SHP77 treated with DMSO at 0.1 percent for 48 hours (cell line): ENCODE measurements around the gene GDI2.
"Not testable (repeated sequence)": the region's sequence is repeated elsewhere in the genome, so short reads cannot be mapped to it uniquely, and the experiment has no call there.

Source experiments
- DNase-seq: peaks from one replicate; lab custom pipeline; 2025; lab: John Stamatoyannopoulos, UW

The GDI2 gene

DNA sequence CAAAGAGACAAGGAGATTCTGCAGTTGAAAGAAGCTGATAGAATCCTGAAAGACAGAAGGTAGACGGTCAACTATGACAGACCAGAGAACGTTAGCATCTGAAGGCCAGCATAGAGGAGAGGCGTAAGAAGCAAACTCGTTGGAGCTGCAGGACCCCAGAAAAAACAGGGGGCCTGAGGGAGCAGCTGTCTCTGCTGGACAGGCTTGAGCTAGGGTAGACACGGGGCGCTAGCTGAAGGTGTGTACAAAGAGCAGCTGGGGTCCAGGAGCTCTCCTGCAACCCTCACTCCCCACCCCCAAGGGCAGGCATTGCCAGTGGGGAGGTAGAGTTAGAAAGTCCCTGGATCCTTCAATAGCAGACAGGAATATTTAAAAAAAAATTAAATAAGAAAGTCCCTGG lies 14.6 kb upstream of the GDI2 start:
- DNase-seq: no peak

DNA sequence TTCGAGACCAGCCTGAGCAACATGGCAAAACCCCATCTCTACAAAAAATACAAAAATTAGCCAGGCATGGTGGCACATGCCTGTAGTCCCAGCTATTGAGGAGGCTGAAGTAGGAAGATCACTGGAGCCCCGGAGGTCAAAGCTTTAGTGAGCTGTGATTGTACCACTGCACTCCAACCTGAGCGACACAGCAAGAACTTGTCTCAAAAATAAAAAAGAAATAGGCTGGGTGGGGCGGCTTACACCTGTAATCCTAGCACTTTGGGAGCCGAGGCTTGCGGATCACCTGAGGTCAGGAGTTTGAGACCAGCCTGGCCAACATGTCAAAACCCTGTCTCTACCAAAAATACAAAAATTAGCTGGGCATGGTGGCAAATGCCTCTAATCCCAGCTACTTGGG lies 13.3 kb upstream of the GDI2 start:
- DNase-seq: not testable (repeated sequence)

DNA sequence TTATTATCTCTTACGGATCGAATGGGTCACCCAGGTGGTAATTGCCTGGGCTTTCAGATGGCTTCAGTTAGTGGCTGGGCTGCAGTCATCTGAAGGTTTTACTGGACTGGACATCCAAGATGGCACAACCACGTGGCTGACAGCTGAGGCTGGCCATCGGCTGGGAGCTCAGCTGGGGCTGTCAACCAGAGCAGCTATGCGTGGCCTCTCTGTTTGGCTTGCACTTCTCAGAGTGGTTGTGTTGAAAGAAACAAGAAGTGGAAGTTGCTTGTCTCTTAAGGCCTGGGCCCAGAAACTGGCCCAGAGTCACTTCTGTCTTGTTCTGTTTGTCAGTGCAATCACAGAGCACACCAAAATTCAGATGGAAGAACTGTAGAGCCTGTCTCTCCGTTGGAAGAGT lies 5.7 kb upstream of the GDI2 start:
- no peak for DNase-seq

DNA sequence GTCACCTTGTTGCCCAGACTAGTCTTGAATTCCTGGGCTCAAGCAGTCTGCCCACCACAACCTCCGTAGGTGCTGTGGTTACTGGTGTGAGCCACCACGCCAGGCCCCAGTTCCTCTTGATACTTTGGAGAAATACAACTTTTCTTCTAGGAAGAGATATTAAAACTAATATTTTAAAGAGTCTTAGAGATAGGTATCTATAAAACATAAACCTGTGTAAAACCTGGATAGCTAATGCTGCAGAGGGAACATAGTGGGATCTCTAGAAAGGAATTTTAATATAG lies 4.8 kb upstream of the GDI2 start:
- no peak for DNase-seq

DNA sequence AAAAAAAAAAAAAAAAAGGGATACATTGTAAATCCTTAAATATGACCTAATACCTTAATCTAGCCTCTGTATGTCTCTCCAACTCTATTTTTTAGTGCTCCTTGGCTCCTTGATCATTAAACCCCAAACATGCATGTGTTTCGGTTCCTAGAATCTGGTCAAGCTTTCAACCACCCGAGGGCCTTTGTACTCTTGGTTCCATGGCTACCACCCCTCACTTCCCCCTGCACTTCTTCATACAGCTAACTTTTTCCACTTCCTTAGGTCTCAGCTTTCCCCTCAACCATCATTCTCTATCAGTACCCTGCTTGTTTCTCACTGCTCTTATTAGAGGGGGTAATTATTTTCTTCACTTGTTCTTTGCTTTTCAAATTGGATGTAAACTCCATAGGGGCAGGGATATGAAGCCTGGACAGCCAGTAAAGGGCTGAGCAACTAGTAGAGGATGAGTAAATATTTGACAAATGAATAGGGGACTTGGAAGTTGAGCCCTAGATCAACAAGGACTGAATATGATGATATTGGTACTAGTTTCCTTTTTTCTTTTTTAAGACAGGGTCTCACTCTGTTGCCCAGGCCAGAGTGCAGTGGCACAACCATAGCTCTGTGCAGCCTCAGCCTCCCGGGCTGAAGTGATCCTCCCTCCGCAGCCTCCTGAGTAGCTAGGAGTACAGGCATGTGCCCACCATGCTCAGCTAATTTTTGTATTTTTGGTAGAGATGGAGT lies 4.3 kb upstream of the GDI2 start:
- no peak for DNase-seq

DNA sequence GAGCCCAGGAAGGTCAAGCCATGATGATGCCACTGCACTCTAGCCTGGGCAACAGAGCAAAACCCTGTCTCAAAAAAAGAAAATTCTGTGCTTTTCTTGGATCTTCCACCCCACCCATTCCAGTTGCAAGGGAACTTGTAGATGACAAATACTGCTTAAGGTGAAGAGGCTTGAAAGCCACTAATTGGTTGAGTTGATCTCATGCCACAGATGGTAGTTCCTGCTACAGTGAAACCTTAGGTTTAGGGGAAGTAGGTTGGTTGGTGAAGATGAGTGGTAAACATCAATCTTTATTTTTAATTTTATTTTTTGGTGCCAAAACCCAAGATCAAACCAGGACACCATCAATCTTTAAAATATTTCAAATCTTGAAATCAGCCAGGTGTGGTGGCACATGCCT lies 2.9 kb upstream of the GDI2 start:
- no peak for DNase-seq

DNA sequence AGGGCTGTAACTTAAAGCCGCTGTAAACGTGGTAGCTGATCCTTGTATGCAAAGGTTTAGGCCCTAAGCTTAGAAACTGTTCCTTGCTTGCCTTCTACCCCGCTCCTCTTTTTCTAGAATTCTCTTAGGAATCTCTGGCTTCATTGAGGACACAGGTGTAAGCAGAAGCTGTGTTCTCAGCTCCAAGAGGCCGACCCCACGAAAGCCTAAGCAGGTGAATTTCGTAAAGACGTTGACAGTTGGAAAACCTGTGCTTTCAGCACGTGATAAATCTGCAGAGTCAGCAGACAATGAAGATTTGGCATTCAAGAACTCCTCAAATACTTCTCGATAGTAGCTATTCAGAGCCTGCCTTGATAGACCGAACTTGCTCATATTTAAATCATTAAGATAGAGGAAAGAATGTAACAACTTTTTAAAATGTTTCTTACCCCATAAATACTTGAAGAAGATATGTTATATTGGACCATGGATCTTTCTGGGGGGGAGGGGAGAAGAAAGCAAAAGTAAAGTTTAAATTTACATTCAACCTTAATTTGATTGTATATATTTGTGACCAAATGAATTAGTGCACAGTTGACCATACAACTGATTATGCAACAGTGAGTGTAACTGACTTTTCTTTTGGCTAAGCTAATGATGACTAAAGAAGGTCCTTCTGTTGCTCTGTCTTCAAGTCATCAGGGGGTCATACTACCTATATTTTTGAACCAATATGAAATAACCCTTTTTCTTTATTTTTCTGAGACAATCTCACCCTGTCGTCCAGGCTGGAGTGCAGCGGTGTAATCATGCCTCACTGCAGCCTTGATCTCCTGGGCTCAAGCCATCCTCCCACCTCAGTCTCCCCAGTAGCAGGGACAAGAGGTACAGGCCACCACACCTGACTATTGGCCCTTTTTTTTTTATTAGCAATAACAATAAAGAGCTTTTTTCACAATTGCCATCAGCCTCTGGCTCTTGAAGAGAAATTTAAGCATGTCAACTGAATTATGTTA lies 1.2 kb upstream of the GDI2 start:
- no peak for DNase-seq

DNA sequence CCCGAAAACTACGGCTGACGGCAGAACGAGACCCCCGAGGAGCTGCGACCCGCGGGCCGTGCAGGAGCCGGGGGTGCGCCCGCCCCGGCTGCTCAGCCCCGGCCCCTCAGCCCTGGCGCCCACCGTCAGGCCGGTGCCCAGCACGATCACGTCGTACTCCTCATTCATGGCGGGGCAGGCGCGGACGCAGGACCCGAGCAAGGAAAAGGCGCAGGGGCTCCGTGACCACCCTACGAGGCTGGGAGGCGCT lies 218 bp downstream of the GDI2 start:
- no peak for DNase-seq

DNA sequence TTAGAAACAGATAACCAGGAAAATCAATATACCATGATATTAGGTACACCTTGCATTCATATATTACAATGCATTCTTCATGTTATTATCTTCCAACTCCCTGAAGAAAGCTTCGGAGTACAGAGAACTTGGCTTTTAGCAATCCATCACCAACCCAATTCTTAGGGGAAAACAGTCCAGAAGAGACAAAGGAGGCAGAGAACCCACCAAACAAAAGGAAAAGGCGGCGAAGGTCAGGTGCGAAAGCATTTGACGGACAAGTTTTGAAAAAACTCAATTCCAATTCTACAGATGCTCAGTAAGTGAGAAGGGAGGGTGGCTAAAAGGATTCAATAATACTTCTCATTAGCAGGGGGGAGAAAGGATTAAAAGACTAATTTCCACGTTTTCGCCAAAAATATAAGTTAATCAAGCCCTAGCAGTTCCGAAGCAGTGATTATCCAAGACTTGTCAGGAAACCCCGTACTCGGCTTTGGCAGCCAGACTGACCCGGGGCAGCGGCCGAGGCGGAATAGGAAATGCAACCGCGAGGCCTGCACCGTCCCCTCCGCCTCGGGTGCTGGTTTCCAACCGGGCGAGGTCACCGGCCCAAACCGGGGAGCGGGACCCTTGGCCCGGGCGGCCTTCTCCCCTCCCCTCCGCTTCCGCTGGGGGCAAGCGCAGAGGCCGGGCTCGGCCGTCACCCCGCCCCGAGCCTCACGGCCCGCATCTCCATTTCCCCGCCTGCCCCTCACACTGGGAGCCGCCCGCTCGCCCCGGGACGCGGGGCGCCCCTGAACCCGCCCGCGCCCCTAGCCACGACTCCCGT lies 747 bp downstream of the GDI2 start:
- peak; percentile 14 for DNase-seq

DNA sequence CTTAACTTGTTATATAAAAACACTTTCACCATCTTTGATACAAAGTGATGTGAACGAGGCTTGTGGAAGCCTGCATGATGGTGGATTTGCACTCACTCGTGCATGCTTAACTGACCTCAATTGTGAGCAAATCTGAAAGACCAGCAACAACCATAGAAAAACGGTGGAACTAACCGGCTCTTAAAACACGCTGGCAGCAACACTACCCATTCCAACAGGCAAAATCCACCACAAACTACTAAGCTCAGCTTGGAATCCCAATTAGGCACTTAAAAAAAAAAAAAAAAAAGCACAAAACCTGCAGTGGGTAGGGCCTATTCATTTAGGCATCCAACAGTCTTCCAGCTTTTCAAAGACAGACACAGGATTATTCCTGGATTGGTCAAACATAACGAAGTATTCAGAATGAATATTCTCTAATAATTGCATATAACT lies 1.8 kb downstream of the GDI2 start:
- no peak for DNase-seq

DNA sequence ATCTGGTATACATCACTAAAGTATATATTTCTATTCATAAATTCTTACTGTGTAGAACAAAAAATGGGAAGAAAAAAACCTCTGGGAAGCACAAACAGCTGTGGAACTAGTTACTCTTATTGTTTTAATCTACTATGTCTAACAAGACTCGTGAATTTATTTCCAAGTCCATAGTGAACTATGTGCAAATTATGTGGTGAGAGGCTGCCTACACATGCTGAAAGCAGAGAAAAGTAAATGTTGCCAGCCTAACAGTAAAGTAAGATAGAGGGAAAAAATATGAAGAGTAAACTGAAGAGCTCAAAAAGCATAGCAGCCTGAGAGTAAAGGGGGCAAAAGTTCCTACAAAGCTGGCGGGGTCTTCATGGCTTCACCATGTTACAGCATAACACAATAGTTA lies 3.0 kb downstream of the GDI2 start:
- no peak for DNase-seq

DNA sequence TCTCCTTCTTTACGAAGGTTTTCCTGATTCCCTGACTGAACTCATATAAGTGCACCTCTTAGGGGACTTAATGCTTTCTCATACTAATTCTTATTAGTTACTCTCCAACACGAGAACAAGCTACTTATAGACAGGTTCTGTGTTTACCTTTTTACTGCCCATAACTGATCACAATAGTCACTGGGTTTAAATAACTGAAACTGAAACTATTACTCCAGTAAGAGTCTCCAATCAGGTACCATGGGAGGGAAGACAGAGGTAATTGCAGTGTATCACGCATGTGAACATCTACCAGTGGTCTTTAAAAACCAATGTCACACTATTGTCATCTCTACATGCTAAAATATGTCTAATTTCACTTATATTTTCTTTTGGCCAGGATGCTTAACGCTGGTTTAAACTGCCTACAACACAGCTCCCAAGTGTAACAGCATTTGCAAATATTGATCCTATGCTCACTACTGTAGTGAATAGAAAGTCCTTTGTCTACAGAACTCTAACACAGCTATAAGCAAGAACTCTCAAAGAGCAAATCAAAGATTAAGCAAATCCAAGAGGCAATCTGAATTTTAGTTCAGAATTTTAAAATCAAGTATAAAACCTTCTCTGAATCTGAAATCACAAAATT lies 3.6 kb downstream of the GDI2 start:
- no peak for DNase-seq

DNA sequence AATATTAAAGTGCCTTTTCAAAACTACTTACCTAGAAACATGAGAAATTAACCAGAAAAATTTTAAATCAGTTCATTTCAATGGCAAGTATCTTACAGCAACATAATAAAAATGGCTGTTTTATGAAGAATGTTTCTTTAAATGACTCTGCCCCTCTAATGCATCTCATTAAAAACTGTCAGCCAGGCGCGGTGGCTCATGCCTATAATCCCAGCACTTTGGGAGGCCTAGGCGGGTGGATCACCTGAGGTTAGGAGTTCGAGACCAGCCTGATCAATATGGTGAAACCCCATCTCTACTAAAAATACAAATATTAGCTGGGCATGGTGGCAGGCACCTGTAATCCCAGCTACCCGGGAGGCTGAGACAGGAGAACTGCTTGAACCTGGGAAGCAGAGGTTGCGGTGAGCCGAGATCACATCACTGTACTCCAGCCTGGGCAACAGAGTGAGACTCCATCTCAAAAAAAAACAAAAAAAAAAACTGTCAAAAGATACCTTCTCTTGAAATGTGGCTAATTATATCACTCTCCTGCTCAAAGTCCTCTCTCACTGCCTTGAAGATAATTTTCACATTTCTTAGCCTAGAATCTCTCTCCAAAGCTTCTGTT lies 4.3 kb downstream of the GDI2 start:
- DNase-seq: not testable (repeated sequence)

DNA sequence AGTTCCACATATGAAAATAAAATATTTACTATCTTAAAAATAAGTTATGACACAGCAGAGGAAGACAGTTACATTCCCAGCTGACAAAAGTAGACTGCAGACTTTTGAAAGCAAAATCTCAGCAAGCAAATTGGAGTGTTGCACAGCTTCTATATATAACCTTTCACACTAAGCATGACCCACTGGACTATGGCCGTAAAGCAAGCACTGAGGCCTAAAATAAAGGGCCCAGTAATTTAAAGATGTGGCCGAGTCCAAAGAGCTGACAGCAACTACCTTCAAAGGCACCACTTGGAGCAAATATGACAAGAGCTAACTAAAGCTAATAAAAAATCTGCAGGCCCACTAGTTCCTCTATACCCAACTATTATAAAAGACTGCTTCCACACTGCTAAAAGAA lies 6.5 kb downstream of the GDI2 start:
- DNase-seq: no peak

DNA sequence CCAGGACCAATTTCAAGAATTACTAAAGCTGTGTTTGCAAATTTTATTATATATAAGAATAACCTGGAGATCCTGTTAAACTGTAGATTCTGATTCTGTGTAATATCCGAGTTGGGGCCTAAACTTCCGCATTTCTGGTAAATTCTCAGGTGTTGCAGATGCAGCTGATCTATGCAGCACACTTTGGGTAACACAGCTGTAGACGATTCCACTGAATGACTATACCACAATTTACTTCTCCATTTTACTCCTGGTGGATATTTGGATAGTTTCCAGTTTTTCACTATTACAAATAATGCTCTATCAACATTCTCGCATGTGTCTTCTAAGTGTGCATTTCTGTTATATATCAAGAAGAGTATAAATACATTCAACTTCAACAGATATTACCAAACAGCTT lies 7.5 kb downstream of the GDI2 start:
- no peak for DNase-seq

DNA sequence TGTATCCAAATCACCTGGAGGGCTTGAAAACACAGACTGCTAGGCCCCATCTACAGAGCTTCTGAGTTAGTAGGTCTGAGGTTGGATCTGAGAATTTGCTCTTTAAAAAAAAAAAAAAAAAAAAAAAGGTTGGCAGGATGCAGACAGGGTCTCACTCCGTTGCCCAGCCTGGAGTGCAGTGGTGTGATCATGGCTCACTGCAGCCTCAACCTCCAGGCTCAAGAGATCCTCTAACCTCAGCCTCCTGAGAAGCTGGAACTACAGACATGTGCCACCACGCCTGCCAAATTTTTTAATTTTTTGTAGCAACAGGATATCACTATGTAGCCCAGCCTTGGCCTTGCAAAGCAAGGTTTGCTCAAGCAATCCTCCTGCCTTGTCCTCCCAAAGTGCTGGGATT lies 8.0 kb downstream of the GDI2 start:
- DNase-seq: no peak

DNA sequence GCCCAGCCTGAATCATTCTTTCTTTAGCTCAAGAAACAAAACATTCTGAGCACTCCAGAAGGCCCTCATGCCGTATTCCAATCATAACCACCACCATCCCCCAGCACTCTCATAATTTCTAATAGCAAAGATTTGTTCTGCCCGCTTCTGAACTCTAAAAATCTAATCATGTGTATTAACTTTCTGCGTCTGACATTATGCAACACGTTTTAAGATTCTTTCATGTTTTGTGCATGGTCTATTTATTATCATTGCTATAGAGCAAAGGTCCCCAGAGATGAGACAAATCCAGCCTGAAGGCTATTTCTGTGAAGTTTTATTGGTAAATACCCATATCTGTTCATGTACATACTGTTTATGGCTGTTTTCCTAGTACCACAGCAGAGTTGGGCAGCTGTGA lies 8.8 kb downstream of the GDI2 start:
- DNase-seq: no peak

DNA sequence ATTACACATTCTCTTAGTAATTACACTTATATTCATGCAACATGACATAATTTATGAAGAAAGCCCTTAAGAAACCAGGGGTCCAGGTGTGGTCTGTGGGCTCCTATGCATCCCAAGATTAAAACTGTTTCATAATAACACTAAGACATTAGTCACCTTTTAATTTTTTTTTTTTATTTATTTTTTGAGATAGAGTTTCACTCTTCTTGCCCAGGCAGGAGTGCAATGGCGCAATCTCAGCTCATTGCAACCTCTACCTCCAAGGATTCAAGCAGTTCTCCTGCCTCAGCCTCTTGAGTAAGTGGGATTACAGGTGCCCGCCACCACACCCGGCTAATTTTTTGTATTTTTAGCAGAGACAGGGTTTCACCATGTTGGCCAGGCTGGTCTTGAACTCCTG lies 12.5 kb downstream of the GDI2 start:
- no peak for DNase-seq

DNA sequence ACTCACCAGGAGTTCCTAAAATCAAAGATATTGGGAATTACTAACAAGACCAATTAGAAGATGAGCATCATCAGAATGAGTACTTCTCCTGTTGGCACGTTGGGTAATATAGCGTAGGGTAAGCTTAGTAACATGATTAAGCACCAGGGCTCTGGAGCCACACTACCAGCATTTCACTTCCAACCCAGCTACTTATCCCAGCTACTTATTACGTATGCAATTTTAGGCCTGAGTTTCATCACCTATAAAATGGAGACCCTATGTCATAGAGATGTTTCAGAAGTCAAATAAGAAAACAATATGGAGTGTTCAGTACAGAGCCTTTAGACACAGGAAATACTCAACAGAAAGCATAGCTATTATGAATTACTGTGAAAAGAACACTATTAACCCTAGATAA lies 19.0 kb downstream of the GDI2 start:
- no peak for DNase-seq

DNA sequence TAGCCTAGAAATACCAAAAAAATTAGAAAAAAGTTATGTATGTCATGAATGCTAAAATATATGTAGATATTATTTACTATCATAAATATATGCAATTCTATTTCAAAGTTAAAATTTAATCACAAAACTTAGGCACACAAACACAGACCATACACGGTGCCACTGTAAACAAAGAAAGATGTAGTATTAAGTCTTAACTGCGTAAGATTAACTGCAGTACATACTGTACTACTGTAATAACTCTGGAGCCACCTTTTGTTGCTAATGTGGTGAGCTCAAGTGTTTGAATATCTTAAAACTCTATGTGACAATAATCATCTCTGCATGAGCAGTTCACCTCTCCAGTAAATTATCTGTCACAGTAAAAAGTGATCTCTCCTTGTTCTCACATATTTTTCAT lies 23.6 kb downstream of the GDI2 start:
- no peak for DNase-seq

DNA sequence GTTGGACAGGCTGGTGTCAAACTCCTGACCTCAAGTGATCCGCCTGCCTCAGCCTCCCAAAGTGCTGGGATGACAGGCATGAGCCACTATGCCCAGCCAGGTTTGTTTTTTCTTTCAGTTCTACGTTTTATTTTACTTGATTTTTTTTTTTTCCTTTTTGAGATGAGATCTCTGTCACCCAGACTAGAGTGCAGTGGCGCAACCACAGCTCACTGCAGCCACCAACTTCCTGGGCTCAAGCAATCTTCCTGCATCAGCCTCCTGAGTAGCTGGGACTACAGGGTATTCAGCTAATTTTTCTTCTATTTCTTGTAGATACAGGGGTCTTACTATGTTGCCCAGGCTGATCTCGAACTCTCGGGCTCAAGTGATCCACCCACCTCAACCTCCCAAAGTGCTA lies 24.3 kb downstream of the GDI2 start:
- no peak for DNase-seq

DNA sequence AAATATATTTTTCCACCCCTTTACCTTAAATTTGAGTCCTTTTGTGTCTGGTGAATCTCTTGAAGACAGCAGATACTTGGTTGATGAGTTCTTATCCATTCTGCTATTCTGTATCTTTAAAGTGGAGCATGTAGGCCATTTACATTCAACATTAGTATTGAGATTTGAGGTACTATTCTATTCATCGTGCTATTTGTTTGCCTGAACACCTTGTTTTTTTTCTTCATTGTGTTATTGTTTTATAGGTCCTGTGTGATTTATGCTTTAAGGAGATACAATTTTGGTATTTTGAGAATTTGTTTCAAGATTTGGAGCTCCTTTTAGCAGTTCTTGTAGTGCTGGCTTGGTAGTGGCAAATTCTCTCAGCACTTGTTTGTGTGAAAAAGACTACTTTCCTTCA lies 29.9 kb downstream of the GDI2 start:
- no peak for DNase-seq
